A673 (cell line): ENCODE results near the gene RNF125. TPM values are rescaled to one million over a fixed set of nuclear protein-coding genes. Genes with fewer than 3 reads are reported as not detected.

Source experiments
- BruUV-seq: library from RNA; stranded (reverse); fragments of 400-500 nt; replicated peaks from 2 replicates; lab custom pipeline; 2021; lab: Mats Ljungman, UMichigan
- CTCF ChIA-PET: fragments of 300-600 bp; sonication (Branson Sonifier 250); formaldehyde crosslinking; loops from one replicate; lab custom pipeline; 2022; ENCODE audit warnings: antibody characterized with exemption; lab: Charles Lee
- POLR2A ChIA-PET: fragments of 300-600 bp; sonication (Branson Sonifier 250); formaldehyde crosslinking; loops from one replicate; lab custom pipeline; 2022; ENCODE audit warnings: antibody characterized with exemption; ENCODE audit not compliant: low non-redundant PET; lab: Charles Lee
- DNase-seq: peaks from one replicate; pipeline ENCODE4 v3.0.0-alpha.2; 2015; ENCODE audit warnings: low spot score
- H3K27ac ChIP-seq: fragments of 200-600 bp; sonication (generic); 2 replicates; pipeline ENCODE4 v1.5.1; 2016; ENCODE audit warnings: mixed run types, low read depth, mild to moderate bottlenecking, mixed read lengths, antibody characterized with exemption, low read length; ENCODE audit not compliant: poor library complexity, severe bottlenecking
- H3K27me3 ChIP-seq: fragments of 200-600 bp; sonication (generic); replicated peaks from 2 replicates; pipeline ENCODE4 v1.6.1; 2017; ENCODE audit warnings: mixed run types, low read depth, mild to moderate bottlenecking, mixed read lengths, antibody characterized with exemption, low read length; ENCODE audit not compliant: insufficient read depth, poor library complexity
- H3K36me3 ChIP-seq: fragments of 200-600 bp; sonication (generic); 2 replicates; pipeline ENCODE4 v1.6.1; 2016; ENCODE audit warnings: mixed run types, mild to moderate bottlenecking, mixed read lengths, antibody characterized with exemption, low read length; ENCODE audit not compliant: insufficient read depth, poor library complexity, severe bottlenecking
- H3K4me1 ChIP-seq: fragments of 200-600 bp; sonication (generic); 2 replicates; pipeline ENCODE4 v1.6.1; 2017; ENCODE audit warnings: mixed run types, mild to moderate bottlenecking, mixed read lengths, antibody characterized with exemption, low read length; ENCODE audit not compliant: insufficient read depth, poor library complexity, severe bottlenecking
- H3K4me3 ChIP-seq: fragments of 200-600 bp; sonication (generic); 2 replicates; pipeline ENCODE4 v1.5.1; 2016; ENCODE audit warnings: low read depth, mixed run types, mild to moderate bottlenecking, mixed read lengths, low read length; ENCODE audit not compliant: poor library complexity, severe bottlenecking
- H3K9me3 ChIP-seq: fragments of 200-600 bp; sonication (generic); 2 replicates; pipeline ENCODE4 v1.6.1; 2016; ENCODE audit warnings: mixed run types, low read depth, mild to moderate bottlenecking, mixed read lengths, antibody characterized with exemption, low read length; ENCODE audit not compliant: poor library complexity, severe bottlenecking
- EZH2 ChIP-seq: fragments of 200-600 bp; sonication (generic); IDR thresholded peaks from 2 replicates; pipeline ENCODE4 v1.6.1; 2017; ENCODE audit warnings: borderline replicate concordance, low read depth, mild to moderate bottlenecking, mixed read lengths, antibody characterized with exemption, low read length; ENCODE audit not compliant: poor library complexity, severe bottlenecking
- intact Hi-C: fragments of 100-400 bp; cut with micrococcal nuclease; formaldehyde crosslinking; loops from one replicate; pipeline ENCODE4 v1.10.0; 2022; ENCODE audit not compliant: unreplicated experiment
- total RNA-seq: library from RNA; stranded (reverse); gene quantifications from 2 replicates; pipeline ENCODE4 v1.2.3, GENCODE V29; 2021
- TF ChIP-seq, protein P1 (sequence below): fragments of 300-800, 200-600 bp; sonication (generic); conservative IDR thresholded peaks from 2 replicates; pipeline ENCODE4 v1.5.1; 2017; ENCODE audit warnings: low read depth, mild to moderate bottlenecking, antibody characterized with exemption, low read length, moderate library complexity, mixed read lengths

RNF125 gene
- total RNA-seq, 1 experiment from 2014 or later = 1.5 TPM

DNA sequence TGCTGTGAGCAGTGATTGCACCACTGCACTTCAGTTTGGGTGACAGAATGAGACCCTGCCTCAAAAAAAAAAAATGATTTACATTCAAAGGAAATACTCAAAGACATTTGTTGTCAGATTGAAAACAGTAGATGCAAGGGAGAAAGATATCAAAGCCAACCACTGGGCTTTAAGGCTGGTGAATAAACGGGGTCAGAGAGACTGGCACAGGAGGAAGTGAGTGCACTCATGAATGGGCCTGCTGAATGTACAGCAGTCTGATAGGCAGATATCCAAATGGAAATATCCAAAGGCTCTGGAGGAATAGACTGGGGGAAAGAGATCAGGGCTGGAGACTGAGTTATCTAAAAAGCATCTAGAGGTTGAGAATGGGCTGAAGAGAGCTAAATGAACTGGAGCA lies 10.9 kb downstream of the RNF125 start:
- Histone ChIP-seq H3K4me1 (no peaks in the 10 kb centered on the region), H3K27me3 (no peaks in the 10 kb centered on the region), H3K36me3 (no peaks in the 10 kb centered on the region), H3K4me3 (no peak overlapping the region), H3K9me3 (no peaks in the 10 kb centered on the region), H3K27ac (no peak overlapping the region)
- TF ChIP-seq, protein P1, sequence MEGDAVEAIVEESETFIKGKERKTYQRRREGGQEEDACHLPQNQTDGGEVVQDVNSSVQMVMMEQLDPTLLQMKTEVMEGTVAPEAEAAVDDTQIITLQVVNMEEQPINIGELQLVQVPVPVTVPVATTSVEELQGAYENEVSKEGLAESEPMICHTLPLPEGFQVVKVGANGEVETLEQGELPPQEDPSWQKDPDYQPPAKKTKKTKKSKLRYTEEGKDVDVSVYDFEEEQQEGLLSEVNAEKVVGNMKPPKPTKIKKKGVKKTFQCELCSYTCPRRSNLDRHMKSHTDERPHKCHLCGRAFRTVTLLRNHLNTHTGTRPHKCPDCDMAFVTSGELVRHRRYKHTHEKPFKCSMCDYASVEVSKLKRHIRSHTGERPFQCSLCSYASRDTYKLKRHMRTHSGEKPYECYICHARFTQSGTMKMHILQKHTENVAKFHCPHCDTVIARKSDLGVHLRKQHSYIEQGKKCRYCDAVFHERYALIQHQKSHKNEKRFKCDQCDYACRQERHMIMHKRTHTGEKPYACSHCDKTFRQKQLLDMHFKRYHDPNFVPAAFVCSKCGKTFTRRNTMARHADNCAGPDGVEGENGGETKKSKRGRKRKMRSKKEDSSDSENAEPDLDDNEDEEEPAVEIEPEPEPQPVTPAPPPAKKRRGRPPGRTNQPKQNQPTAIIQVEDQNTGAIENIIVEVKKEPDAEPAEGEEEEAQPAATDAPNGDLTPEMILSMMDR = no peak
- no peak for TF ChIP-seq EZH2
- no peak for DNase-seq
- CTCF ChIA-PET = no interaction called here
- BruUV-seq = no TSS peak
- intact Hi-C loops = no loop called here
- POLR2A ChIA-PET = no interaction called here

DNA sequence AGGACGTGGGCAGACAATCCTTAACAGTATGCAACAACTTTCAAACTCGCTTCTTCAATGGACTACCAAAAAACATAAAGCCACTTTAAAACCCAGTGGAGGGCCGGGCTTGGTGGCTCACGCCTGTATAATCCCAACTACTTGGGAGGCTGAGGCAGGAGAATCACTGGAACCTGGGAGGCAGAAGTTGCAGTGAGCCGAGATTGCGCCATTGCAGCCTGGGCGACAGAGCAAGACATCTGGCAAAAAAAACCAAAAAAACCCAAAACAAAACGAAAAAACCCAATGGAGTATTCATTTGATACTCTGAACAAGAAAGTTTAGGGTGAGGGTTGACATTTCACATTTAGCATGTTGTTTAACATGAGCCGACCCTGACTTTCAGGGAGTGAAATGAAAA lies 14.0 kb downstream of the RNF125 start:
- H3K4me1 ChIP-seq = no peaks in the 10 kb centered on the region
- ChIA-PET POLR2A (no interaction called here), CTCF (no interaction called here)
- no peaks in the 10 kb centered on the region for H3K9me3 ChIP-seq
- no TSS peak for BruUV-seq
- TF ChIP-seq EZH2 = no peak
- TF ChIP-seq, protein P1 = no peak
- no peaks in the 10 kb centered on the region for H3K27me3 ChIP-seq
- DNase-seq = no peak
- no peak overlapping the region for H3K27ac ChIP-seq
- intact Hi-C loops = no loop called here
- H3K4me3 ChIP-seq = no peak overlapping the region
- H3K36me3 ChIP-seq = no peaks in the 10 kb centered on the region

DNA sequence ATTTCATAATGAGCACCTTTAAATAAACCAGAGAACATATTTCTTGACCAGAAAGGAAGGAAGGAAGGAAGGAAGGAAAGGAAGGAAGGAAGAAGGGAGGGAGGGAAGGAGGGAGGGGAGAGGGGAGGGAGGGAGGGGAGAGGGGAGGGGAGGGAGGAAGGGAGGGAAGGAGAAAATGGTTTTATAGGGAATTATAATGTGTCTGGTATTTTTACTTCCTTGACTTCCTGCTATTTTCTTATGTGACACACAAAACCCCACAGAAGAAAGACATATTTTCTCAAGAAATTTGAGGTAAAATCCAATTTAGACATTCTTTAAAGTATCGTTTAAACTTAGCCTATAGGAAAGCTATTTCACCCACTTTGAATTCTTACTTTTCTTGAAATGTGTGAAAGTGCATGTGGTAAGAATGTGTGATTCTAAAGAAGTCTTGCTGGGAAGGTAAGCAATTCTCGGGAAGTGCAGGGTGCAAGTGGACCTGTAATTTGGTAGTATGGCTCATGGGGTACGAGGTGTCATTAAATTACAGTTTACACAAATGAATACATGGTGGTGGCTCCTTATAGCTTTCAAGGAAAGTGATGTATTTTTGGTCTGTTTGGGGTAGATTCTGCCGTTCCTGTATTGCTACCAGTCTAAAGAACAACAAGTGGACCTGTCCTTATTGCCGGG lies 18.0 kb downstream of the RNF125 start:
- CTCF ChIA-PET = no interaction called here

DNA sequence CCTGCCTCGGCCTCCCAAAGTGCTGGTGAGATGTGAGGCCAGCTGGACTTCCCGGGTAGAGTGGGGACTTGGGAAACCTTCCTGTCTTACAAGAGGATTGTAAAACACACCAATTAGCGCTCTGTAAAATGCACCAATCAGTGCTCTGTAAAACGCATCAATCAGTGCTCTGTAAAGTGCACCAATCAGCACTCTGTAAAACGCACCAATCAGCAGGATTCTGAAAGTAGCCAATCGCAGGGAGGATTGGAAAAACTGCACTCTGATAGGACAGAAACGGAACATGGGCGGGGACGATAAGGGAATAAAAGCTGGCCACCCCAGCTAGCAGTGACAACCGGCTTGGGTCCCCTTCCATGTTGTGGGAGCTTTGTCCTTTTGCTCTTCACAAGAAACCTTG lies 19.0 kb downstream of the RNF125 start:
- intact Hi-C loops = no loop called here
- Histone ChIP-seq H3K36me3 (no peaks in the 10 kb centered on the region), H3K27me3 (no peaks in the 10 kb centered on the region), H3K27ac (no peak overlapping the region), H3K9me3 (no peaks in the 10 kb centered on the region), H3K4me3 (no peak overlapping the region), H3K4me1 (no peaks in the 10 kb centered on the region)
- ChIA-PET CTCF (no interaction called here), POLR2A (no interaction called here)
- TF ChIP-seq EZH2 = no peak
- TF ChIP-seq, protein P1 = no peak
- BruUV-seq = no TSS peak
- DNase-seq = no peak

More for the DNA sequence above, 18.0 kb downstream of the RNF125 start:
- no peak overlapping the region for H3K4me3 ChIP-seq
- no peak for TF ChIP-seq EZH2
- no peak for DNase-seq
- H3K4me1 ChIP-seq = no peaks in the 10 kb centered on the region
- BruUV-seq = no TSS peak
- no peaks in the 10 kb centered on the region for H3K27me3 ChIP-seq
- POLR2A ChIA-PET = no interaction called here
- H3K36me3 ChIP-seq = no peaks in the 10 kb centered on the region
- intact Hi-C loops = no loop called here
- no peak overlapping the region for H3K27ac ChIP-seq
- H3K9me3 ChIP-seq = no peaks in the 10 kb centered on the region
